ENCODE measurements around the gene MIP.

Gene MIP

DNA sequence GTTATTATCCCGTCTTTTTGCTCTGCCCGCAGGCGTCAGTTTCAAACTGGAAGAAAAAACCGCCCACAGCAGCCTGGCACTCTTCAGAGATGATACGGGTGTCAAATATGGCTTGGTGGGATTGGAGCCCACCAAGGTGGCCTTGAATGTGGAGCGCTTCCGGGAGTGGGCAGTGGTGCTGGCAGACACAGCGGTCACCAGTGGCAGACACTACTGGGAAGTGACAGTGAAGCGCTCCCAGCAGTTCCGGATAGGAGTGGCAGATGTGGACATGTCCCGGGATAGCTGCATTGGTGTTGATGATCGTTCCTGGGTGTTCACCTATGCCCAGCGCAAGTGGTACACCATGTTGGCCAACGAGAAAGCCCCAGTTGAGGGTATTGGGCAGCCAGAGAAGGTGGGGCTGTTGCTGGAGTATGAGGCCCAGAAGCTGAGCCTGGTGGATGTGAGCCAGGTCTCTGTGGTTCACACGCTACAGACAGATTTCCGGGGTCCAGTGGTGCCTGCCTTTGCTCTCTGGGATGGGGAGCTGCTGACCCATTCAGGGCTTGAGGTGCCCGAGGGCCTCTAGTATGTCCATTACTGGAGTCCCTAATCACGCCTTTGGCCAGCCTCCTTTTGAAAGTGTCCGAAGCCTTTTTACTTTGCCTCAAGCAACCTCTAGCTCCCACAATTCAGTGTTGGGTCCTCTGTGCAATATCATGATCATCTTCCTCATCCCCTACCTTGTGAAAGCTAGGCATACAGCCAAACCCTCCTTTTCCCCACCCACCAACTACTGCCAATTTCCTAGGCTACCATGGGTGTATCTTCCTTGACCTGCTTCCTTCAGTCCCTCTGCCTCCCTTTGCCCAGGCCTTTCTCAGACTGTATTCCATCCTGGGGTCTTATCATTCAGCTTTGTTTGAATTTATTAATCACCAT is 14.8 kb upstream of the MIP start:
- Histone ChIP-seq H3K4me1 (ENCODE audit: control insufficient read depth, insufficient read depth, low read length) (no peaks in the 10 kb centered on the region), H3K4me3 (ENCODE audit: low read depth, low read length) (peak overlapping the region; percentile 88), H3K36me3 (ENCODE audit: control insufficient read depth in 2 of 2, insufficient read depth in 1 of 2, low read length in 2 of 2) (peaks cover 0 to 39% of the 10 kb centered on the region in 2 experiments; a peak in 2 of 3 replicates), H3K9me3 (ENCODE audit: control insufficient read depth, insufficient read depth, low read depth, low read length) (no peaks in the 10 kb centered on the region), H3K27ac (ENCODE audit: extremely low read depth, low read depth, low read length) (peak overlapping the region; percentile 38; the same call in 1 of the 2 replicates)
- TF ChIP-seq ZNF843 (tag by site-specific recombination; IDR thresholded peaks at IDR 0.05) (no peak), ZFHX2 (tag by site-specific recombination; conservative IDR thresholded peaks at IDR 0.05) (0 out of 2 replicates have a peak, but pooled peaks have one; percentile 5), ZNF140 (tag by site-specific recombination; IDR thresholded peaks at IDR 0.05) (no peak), ZNF513 (tag by site-specific recombination; IDR thresholded peaks at IDR 0.05) (peak; percentile 37; the same call in 1 of the 2 replicates), ZSCAN4 (tag by site-specific recombination; IDR thresholded peaks at IDR 0.05) (no peak)
- TF ChIP-seq, protein P1, sequence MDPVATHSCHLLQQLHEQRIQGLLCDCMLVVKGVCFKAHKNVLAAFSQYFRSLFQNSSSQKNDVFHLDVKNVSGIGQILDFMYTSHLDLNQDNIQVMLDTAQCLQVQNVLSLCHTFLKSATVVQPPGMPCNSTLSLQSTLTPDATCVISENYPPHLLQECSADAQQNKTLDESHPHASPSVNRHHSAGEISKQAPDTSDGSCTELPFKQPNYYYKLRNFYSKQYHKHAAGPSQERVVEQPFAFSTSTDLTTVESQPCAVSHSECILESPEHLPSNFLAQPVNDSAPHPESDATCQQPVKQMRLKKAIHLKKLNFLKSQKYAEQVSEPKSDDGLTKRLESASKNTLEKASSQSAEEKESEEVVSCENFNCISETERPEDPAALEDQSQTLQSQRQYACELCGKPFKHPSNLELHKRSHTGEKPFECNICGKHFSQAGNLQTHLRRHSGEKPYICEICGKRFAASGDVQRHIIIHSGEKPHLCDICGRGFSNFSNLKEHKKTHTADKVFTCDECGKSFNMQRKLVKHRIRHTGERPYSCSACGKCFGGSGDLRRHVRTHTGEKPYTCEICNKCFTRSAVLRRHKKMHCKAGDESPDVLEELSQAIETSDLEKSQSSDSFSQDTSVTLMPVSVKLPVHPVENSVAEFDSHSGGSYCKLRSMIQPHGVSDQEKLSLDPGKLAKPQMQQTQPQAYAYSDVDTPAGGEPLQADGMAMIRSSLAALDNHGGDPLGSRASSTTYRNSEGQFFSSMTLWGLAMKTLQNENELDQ (tag by site-specific recombination; IDR thresholded peaks at IDR 0.05; ENCODE audit: low read depth): no peak
- TF ChIP-seq, protein P2, sequence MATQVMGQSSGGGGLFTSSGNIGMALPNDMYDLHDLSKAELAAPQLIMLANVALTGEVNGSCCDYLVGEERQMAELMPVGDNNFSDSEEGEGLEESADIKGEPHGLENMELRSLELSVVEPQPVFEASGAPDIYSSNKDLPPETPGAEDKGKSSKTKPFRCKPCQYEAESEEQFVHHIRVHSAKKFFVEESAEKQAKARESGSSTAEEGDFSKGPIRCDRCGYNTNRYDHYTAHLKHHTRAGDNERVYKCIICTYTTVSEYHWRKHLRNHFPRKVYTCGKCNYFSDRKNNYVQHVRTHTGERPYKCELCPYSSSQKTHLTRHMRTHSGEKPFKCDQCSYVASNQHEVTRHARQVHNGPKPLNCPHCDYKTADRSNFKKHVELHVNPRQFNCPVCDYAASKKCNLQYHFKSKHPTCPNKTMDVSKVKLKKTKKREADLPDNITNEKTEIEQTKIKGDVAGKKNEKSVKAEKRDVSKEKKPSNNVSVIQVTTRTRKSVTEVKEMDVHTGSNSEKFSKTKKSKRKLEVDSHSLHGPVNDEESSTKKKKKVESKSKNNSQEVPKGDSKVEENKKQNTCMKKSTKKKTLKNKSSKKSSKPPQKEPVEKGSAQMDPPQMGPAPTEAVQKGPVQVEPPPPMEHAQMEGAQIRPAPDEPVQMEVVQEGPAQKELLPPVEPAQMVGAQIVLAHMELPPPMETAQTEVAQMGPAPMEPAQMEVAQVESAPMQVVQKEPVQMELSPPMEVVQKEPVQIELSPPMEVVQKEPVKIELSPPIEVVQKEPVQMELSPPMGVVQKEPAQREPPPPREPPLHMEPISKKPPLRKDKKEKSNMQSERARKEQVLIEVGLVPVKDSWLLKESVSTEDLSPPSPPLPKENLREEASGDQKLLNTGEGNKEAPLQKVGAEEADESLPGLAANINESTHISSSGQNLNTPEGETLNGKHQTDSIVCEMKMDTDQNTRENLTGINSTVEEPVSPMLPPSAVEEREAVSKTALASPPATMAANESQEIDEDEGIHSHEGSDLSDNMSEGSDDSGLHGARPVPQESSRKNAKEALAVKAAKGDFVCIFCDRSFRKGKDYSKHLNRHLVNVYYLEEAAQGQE (tag by site-specific recombination; IDR thresholded peaks at IDR 0.05): no peak
- TF ChIP-seq, protein P3, sequence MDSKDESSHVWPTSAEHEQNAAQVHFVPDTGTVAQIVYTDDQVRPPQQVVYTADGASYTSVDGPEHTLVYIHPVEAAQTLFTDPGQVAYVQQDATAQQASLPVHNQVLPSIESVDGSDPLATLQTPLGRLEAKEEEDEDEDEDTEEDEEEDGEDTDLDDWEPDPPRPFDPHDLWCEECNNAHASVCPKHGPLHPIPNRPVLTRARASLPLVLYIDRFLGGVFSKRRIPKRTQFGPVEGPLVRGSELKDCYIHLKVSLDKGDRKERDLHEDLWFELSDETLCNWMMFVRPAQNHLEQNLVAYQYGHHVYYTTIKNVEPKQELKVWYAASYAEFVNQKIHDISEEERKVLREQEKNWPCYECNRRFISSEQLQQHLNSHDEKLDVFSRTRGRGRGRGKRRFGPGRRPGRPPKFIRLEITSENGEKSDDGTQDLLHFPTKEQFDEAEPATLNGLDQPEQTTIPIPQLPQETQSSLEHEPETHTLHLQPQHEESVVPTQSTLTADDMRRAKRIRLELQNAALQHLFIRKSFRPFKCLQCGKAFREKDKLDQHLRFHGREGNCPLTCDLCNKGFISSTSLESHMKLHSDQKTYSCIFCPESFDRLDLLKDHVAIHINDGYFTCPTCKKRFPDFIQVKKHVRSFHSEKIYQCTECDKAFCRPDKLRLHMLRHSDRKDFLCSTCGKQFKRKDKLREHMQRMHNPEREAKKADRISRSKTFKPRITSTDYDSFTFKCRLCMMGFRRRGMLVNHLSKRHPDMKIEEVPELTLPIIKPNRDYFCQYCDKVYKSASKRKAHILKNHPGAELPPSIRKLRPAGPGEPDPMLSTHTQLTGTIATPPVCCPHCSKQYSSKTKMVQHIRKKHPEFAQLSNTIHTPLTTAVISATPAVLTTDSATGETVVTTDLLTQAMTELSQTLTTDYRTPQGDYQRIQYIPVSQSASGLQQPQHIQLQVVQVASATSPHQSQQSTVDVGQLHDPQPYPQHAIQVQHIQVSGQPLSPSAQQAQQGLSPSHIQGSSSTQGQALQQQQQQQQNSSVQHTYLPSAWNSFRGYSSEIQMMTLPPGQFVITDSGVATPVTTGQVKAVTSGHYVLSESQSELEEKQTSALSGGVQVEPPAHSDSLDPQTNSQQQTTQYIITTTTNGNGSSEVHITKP (tag by site-specific recombination; IDR thresholded peaks at IDR 0.05): peak; percentile 51; the same call in 1 of the 2 replicates
- ChIA-PET POLR2A (interaction anchor here (0.5 to 1.8 kb wide), 5 partner anchors 19 to 126 kb away, joined by 3 to 5 read pairs (median 4); partner anchors contain the start of genes GLS2, STAT2 and TIMELESS), CTCF (interaction anchor here (0.5 to 1.3 kb wide), 9 partner anchors 22 to 648 kb away, joined by 3 to 8 read pairs (median 3); partner anchors contain the start of genes CNPY2 and SMARCC2)
